Mesodermal cell (in vitro differentiated cells): Measurements from ENCODE around the gene PIWIL4.

ENCODE experiments used
- H3K27ac ChIP-seq: 2 replicates; pipeline ENCODE4 v1.7.0; 2013; ENCODE audit warnings: mild to moderate bottlenecking, low read depth, low read length, moderate library complexity; ENCODE audit not compliant: severe bottlenecking
- H3K36me3 ChIP-seq: 2 replicates; pipeline ENCODE4 v1.7.1; 2013; ENCODE audit warnings: mild to moderate bottlenecking, low read length, moderate library complexity; ENCODE audit not compliant: control insufficient read depth, insufficient read depth
- H3K4me1 ChIP-seq: one replicate; pipeline ENCODE4 v1.7.1; 2013; ENCODE audit warnings: mild to moderate bottlenecking, low read length; ENCODE audit not compliant: insufficient read depth, control insufficient read depth, poor library complexity, severe bottlenecking
- H3K4me3 ChIP-seq: 2 replicates; pipeline ENCODE4 v1.7.0; 2013; ENCODE audit warnings: low read length, control low read depth, mild to moderate bottlenecking; ENCODE audit not compliant: insufficient read depth, poor library complexity, severe bottlenecking; ENCODE audit errors: extremely low read depth
- H3K9me3 ChIP-seq: 2 replicates; pipeline ENCODE4 v1.7.1; 2013; ENCODE audit warnings: mild to moderate bottlenecking, low read length, moderate library complexity; ENCODE audit not compliant: control insufficient read depth
- WGBS, 2 experiments: methylation state at CpG; one replicate each; pipeline ENCODE4 v1.1.5; 2013; ENCODE audit warnings: missing lambda C conversion rate in 2 of 2; ENCODE audit not compliant: insufficient coverage in 2 of 2; 5-methylcytosine and 5-hydroxymethylcytosine counted together

The PIWIL4 gene

GRCh38 chr11:94661444-94661843 is 94.3 kb downstream of the PIWIL4 start:
- no CpG with 5 or more reads among the region's 1 CpG for whole genome bisulfite sequencing, 2 experiments
- no peak overlapping the region for H3K27ac ChIP-seq
- peaks cover 2% of the 10 kb centered on the region for H3K9me3 ChIP-seq
- peaks cover 13% of the 10 kb centered on the region for H3K4me1 ChIP-seq
- peaks cover 3% of the 10 kb centered on the region for H3K36me3 ChIP-seq
- H3K4me3 ChIP-seq, result no peak overlapping the region

GRCh38 chr11:94662065-94662779 is 95.1 kb downstream of the PIWIL4 start:
- no peak overlapping the region for H3K4me3 ChIP-seq
- peaks cover 2% of the 10 kb centered on the region for H3K9me3 ChIP-seq
- H3K36me3 ChIP-seq, result peaks cover 3% of the 10 kb centered on the region
- H3K27ac ChIP-seq, result no peak overlapping the region
- peaks cover 7% of the 10 kb centered on the region for H3K4me1 ChIP-seq
- 0% methylated on average over 1 of the region's 4 CpGs; no CpG with 5 or more reads in 1 of the 2 experiments for WGBS, 2 experiments

GRCh38 chr11:94662846-94663390 is 95.8 kb downstream of the PIWIL4 start:
- Histone ChIP-seq H3K9me3 (peaks cover 2% of the 10 kb centered on the region), H3K36me3 (peaks cover 3% of the 10 kb centered on the region), H3K27ac (no peak overlapping the region), H3K4me1 (peaks cover 3% of the 10 kb centered on the region), H3K4me3 (no peak overlapping the region)
- WGBS, 2 experiments, result 95 to 100% methylated on average over 1 to 2 of the region's 2 CpGs

- no peak overlapping the region for H3K27ac ChIP-seq
- peaks cover 3% of the 10 kb centered on the region for H3K4me1 ChIP-seq
Measured at GRCh38 chr11:94664346-94664745, 97.2 kb downstream of the PIWIL4 start.

GRCh38 chr11:94665116-94665659 is 98.0 kb downstream of the PIWIL4 start:
- H3K36me3 ChIP-seq, result no peaks in the 10 kb centered on the region
- peaks cover 2% of the 10 kb centered on the region for H3K9me3 ChIP-seq
- no peak overlapping the region for H3K27ac ChIP-seq
- peaks cover 3% of the 10 kb centered on the region for H3K4me1 ChIP-seq
- WGBS, 2 experiments, result 70 to 92% methylated on average over 4 of the region's 4 CpGs
- no peak overlapping the region for H3K4me3 ChIP-seq

More at GRCh38 chr11:94664346-94664745, 97.2 kb downstream of the PIWIL4 start:
- H3K9me3 ChIP-seq, result peaks cover 2% of the 10 kb centered on the region
- H3K4me3 ChIP-seq, result no peak overlapping the region
- H3K36me3 ChIP-seq, result peaks cover 3% of the 10 kb centered on the region

GRCh38 chr11:94666792-94667721 is 99.9 kb downstream of the PIWIL4 start:
- Histone ChIP-seq H3K4me3 (no peak overlapping the region), H3K36me3 (no peaks in the 10 kb centered on the region), H3K9me3 (peaks cover 3% of the 10 kb centered on the region), H3K27ac (no peak overlapping the region), H3K4me1 (peaks cover 3% of the 10 kb centered on the region)
- 94 to 100% methylated on average over 2 of the region's 7 CpGs for WGBS, 2 experiments

GRCh38 chr11:94668212-94668793 is 101.1 kb downstream of the PIWIL4 start:
- Histone ChIP-seq H3K36me3 (no peaks in the 10 kb centered on the region), H3K4me3 (no peak overlapping the region), H3K27ac (no peak overlapping the region), H3K4me1 (no peaks in the 10 kb centered on the region), H3K9me3 (peaks cover 9% of the 10 kb centered on the region)
- WGBS, 2 experiments, result 81% methylated on average over 2 of the region's 2 CpGs; no CpG with 5 or more reads in 1 of the 2 experiments

GRCh38 chr11:94669023-94669422 is 101.9 kb downstream of the PIWIL4 start:
- no peak overlapping the region for H3K27ac ChIP-seq
- no peak overlapping the region for H3K4me3 ChIP-seq
- H3K36me3 ChIP-seq, result no peaks in the 10 kb centered on the region
- WGBS, 2 experiments, result 100% methylated on average over 2 to 3 of the region's 4 CpGs
- peaks cover 9% of the 10 kb centered on the region for H3K9me3 ChIP-seq
- H3K4me1 ChIP-seq, result no peaks in the 10 kb centered on the region
